HG03460 (cell line): ENCODE results near the gene TIPARP.

ENCODE experiments used
- ATAC-seq: cut with Tn5 transposase; IDR thresholded peaks from one replicate; pipeline ENCODE4 v1.9.1; 2021; ENCODE audit not compliant: unreplicated experiment

Gene TIPARP

GRCh38 chr3:156674046-156674910 is at the start of gene TIPARP:
TIPARP (plus strand) TSS chr3:156674590; CDS start chr3:156677698, 3,108 bp downstream.
- ATAC-seq: peak; percentile 82

GRCh38 chr3:156626104-156626503 is 48.3 kb upstream of the TIPARP start:
- ATAC-seq: no peak

GRCh38 chr3:156627946-156628569 is 46.3 kb upstream of the TIPARP start:
- no peak for ATAC-seq

GRCh38 chr3:156628836-156629618 is 45.4 kb upstream of the TIPARP start:
- no peak for ATAC-seq

- no peak for ATAC-seq
These were observed 44.2 kb upstream of the TIPARP start for GRCh38 chr3:156630081-156630772.

GRCh38 chr3:156630773-156631093 is 43.7 kb upstream of the TIPARP start:
- no peak for ATAC-seq

GRCh38 chr3:156631323-156631722 is 43.1 kb upstream of the TIPARP start:
- ATAC-seq: no peak

- ATAC-seq: no peak
These were observed 41.8 kb upstream of the TIPARP start for GRCh38 chr3:156632601-156633000.

- ATAC-seq: no peak
These were observed 41.1 kb upstream of the TIPARP start for GRCh38 chr3:156633335-156633734.

GRCh38 chr3:156635034-156635433 is 39.4 kb upstream of the TIPARP start:
- ATAC-seq: no peak

- no peak for ATAC-seq
These were observed 38.4 kb upstream of the TIPARP start for GRCh38 chr3:156635973-156636372.

GRCh38 chr3:156637480-156638022 is 36.8 kb upstream of the TIPARP start:
- no peak for ATAC-seq

- ATAC-seq: no peak
These were observed 36.1 kb upstream of the TIPARP start for GRCh38 chr3:156638271-156638670.

- no peak for ATAC-seq
These were observed 34.9 kb upstream of the TIPARP start for GRCh38 chr3:156639414-156640023.

- ATAC-seq: no peak
These were observed 32.8 kb upstream of the TIPARP start for GRCh38 chr3:156641618-156641975.

GRCh38 chr3:156642750-156643728 is 31.4 kb upstream of the TIPARP start:
- peak; percentile 12 for ATAC-seq

- peak; percentile 88 for ATAC-seq
These were observed 30.5 kb upstream of the TIPARP start for GRCh38 chr3:156643729-156644389.

GRCh38 chr3:156644958-156645357 is 29.4 kb upstream of the TIPARP start:
- no peak for ATAC-seq

- ATAC-seq: no peak
These were observed 27.4 kb upstream of the TIPARP start for GRCh38 chr3:156646958-156647357.
